Ectodermal cell (in vitro differentiated cells): ENCODE results near the gene TMCC3.

ENCODE experiments used
- H3K27ac ChIP-seq: 2 replicates; pipeline ENCODE4 v1.7.0; 2013; ENCODE audit warnings: mild to moderate bottlenecking, low read depth, low read length; ENCODE audit not compliant: insufficient read depth, poor library complexity, severe bottlenecking
- H3K27me3 ChIP-seq: 2 replicates; pipeline ENCODE4 v1.7.0; 2013; ENCODE audit warnings: mild to moderate bottlenecking, low read length; ENCODE audit not compliant: insufficient read depth, control insufficient read depth, poor library complexity, severe bottlenecking
- H3K36me3 ChIP-seq: one replicate; pipeline ENCODE4 v1.7.0; 2013; ENCODE audit warnings: low read length; ENCODE audit not compliant: control insufficient read depth, insufficient read depth
- H3K4me1 ChIP-seq: one replicate; pipeline ENCODE4 v1.7.0; 2013; ENCODE audit warnings: low read length; ENCODE audit not compliant: control insufficient read depth, insufficient read depth
- H3K4me3 ChIP-seq: 2 replicates; pipeline ENCODE4 v1.7.0; 2013; ENCODE audit warnings: low read depth, low read length, control low read depth; ENCODE audit not compliant: insufficient read depth
- H3K9me3 ChIP-seq: 2 replicates; pipeline ENCODE4 v1.7.0; 2013; ENCODE audit warnings: mild to moderate bottlenecking, low read length, moderate library complexity; ENCODE audit not compliant: control insufficient read depth
- WGBS, 2 experiments: methylation state at CpG; one replicate each; pipeline ENCODE4 v1.1.7; 2013; ENCODE audit warnings: missing lambda C conversion rate in 2 of 2; 5-methylcytosine and 5-hydroxymethylcytosine counted together

TMCC3 gene

GRCh38 chr12:94536040-94536965, 114.1 kb downstream of the TMCC3 start:
- Histone ChIP-seq H3K36me3 (no peaks in the 10 kb centered on the region), H3K9me3 (no peaks in the 10 kb centered on the region), H3K4me3 (no peak overlapping the region), H3K27me3 (no peaks in the 10 kb centered on the region), H3K4me1 (peaks cover 12% of the 10 kb centered on the region), H3K27ac (no peak overlapping the region)
- 90 to 91% methylated on average over 11 of the region's 11 CpGs for WGBS, 2 experiments

- WGBS, 2 experiments = 69 to 73% methylated on average over 7 of the region's 7 CpGs
- no peaks in the 10 kb centered on the region for H3K36me3 ChIP-seq
- H3K4me3 ChIP-seq = no peak overlapping the region
- H3K9me3 ChIP-seq = no peaks in the 10 kb centered on the region
- H3K4me1 ChIP-seq = peaks cover 12% of the 10 kb centered on the region
- H3K27ac ChIP-seq = peak overlapping the region; percentile 1
- no peaks in the 10 kb centered on the region for H3K27me3 ChIP-seq
These were observed 114.8 kb downstream of the TMCC3 start for GRCh38 chr12:94535510-94535921.

GRCh38 chr12:94534774-94535509, 115.4 kb downstream of the TMCC3 start:
- WGBS, 2 experiments = 76 to 78% methylated on average over 14 of the region's 14 CpGs
- Histone ChIP-seq H3K36me3 (no peaks in the 10 kb centered on the region), H3K27ac (peak overlapping the region; percentile 46), H3K27me3 (no peaks in the 10 kb centered on the region), H3K4me3 (no peak overlapping the region), H3K4me1 (peaks cover 12% of the 10 kb centered on the region), H3K9me3 (no peaks in the 10 kb centered on the region)

GRCh38 chr12:94534278-94534677, 116.1 kb downstream of the TMCC3 start:
- WGBS, 2 experiments = 93 to 96% methylated on average over 6 of the region's 6 CpGs
- peak overlapping the region; percentile 46 for H3K27ac ChIP-seq
- H3K4me3 ChIP-seq = no peak overlapping the region
- no peaks in the 10 kb centered on the region for H3K9me3 ChIP-seq
- H3K27me3 ChIP-seq = no peaks in the 10 kb centered on the region
- H3K36me3 ChIP-seq = no peaks in the 10 kb centered on the region
- peaks cover 12% of the 10 kb centered on the region for H3K4me1 ChIP-seq

GRCh38 chr12:94532490-94533422, 117.6 kb downstream of the TMCC3 start:
- 43 to 45% methylated on average over 13 to 14 of the region's 16 CpGs for WGBS, 2 experiments
- Histone ChIP-seq H3K9me3 (no peaks in the 10 kb centered on the region), H3K36me3 (no peaks in the 10 kb centered on the region), H3K4me3 (no peak overlapping the region), H3K27me3 (no peaks in the 10 kb centered on the region), H3K27ac (no peak overlapping the region), H3K4me1 (peaks cover 12% of the 10 kb centered on the region)

- H3K27ac ChIP-seq = no peak overlapping the region
- no peak overlapping the region for H3K4me3 ChIP-seq
- 94 to 97% methylated on average over 5 to 6 of the region's 6 CpGs for WGBS, 2 experiments
These were observed 119.1 kb downstream of the TMCC3 start for GRCh38 chr12:94531196-94531720.

GRCh38 chr12:94525951-94526350, 124.4 kb downstream of the TMCC3 start:
- no peaks in the 10 kb centered on the region for H3K4me1 ChIP-seq
- no peaks in the 10 kb centered on the region for H3K9me3 ChIP-seq
- H3K27me3 ChIP-seq = no peaks in the 10 kb centered on the region
- H3K27ac ChIP-seq = no peak overlapping the region
- 80 to 100% methylated on average over 1 of the region's 2 CpGs for WGBS, 2 experiments
- H3K36me3 ChIP-seq = no peaks in the 10 kb centered on the region
- no peak overlapping the region for H3K4me3 ChIP-seq

More at GRCh38 chr12:94531196-94531720, 119.1 kb downstream of the TMCC3 start:
- no peaks in the 10 kb centered on the region for H3K9me3 ChIP-seq
- H3K27me3 ChIP-seq = no peaks in the 10 kb centered on the region
- peaks cover 12% of the 10 kb centered on the region for H3K4me1 ChIP-seq
- H3K36me3 ChIP-seq = no peaks in the 10 kb centered on the region
